ENCODE results near the gene CAMTA2. TPM values are rescaled to one million over a fixed set of nuclear protein-coding genes. Genes with fewer than 3 reads are reported as not detected.
A peak's percentile ranks its signal among the peaks of the same experiment; 100 is the strongest.

CAMTA2 gene
- total and polyA plus RNA-seq, 9 of the 15 experiments (the other 6 are each of a cell fraction or from before 2014, with no cell fraction given) = 0.24 to 25.1 (median 6.3) TPM

DNA sequence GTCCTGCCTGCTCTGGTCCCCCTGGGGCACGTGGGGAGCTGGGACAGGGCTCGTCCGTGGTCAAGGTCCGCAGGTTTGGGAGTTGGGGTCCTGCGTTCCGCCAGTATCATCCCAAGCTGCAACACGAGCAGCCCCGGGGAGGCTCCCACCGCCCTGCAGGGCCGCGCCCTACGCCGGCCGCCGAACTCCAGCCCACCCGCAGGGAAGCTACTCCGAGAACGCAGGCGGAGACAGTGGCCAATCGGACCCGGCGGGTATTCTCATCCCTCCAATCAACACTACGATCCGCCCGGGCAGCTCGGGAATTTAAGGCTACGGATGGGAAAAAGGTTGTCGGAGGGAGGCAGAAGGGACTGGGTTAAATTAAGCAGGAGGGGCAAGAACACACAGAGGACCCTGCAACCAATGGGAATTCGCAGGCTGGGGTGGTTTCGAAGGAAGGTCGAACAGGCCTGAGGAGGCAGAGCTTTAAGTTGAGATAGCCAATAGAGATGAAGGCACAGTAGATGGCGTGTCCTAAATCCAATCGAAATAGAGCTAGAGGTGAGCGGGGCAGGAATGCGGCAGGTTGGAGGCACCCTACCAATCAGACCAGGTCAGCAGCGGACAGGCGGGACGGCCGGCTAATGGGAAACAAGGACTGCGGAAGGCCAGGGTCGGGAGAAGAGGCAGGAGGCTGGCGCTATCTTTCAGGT is 20.5 kb downstream of the CAMTA2 start (continued):
- TF ChIP-seq ERF (CRISPR knock-in tag; IDR thresholded peaks at IDR 0.05) = no peak
- TF ChIP-seq CHD2 (IDR thresholded peaks at IDR 0.05; ENCODE audit: low read depth, low read length) = peak; percentile 89
- TF ChIP-seq BACH1 (tag; IDR thresholded peaks at IDR 0.05) = no peak
- no peak for TF ChIP-seq DACH1 (IDR thresholded peaks at IDR 0.05; ENCODE audit: partially characterized antibody)
- 0 out of 2 replicates have a peak, but pooled peaks have one; percentile 20 for TF ChIP-seq POLR2A (conservative IDR thresholded peaks at IDR 0.05)
- TF ChIP-seq NFATC3 (IDR thresholded peaks at IDR 0.05) = no peak
- TF ChIP-seq OTX1 (CRISPR knock-in tag; IDR thresholded peaks at IDR 0.05) = no peak
- TF ChIP-seq TCF3 (CRISPR knock-in tag; IDR thresholded peaks at IDR 0.05) = 0 out of 2 replicates have a peak, but pooled peaks have one; percentile 7
- TF ChIP-seq HMGN3 (IDR thresholded peaks at IDR 0.05; ENCODE audit: borderline replicate concordance, extremely low read depth, insufficient read length, low read depth, low read length) = no peak
- TF ChIP-seq, protein P1, sequence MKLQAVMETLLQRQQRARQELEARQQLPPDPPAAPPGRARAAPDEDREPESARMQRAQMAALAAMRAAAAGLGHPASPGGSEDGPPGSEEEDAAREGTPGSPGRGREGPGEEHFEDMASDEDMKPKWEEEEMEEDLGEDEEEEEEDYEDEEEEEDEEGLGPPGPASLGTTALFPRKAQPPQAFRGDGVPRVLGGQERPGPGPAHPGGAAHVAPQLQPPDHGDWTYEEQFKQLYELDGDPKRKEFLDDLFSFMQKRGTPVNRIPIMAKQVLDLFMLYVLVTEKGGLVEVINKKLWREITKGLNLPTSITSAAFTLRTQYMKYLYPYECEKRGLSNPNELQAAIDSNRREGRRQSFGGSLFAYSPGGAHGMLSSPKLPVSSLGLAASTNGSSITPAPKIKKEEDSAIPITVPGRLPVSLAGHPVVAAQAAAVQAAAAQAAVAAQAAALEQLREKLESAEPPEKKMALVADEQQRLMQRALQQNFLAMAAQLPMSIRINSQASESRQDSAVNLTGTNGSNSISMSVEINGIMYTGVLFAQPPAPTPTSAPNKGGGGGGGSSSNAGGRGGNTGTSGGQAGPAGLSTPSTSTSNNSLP (IDR thresholded peaks at IDR 0.05; ENCODE audit: borderline replicate concordance, low read depth, low read length) = peak; percentile 82; the same call in 1 of the 2 replicates
- TF ChIP-seq CHCHD3 (CRISPR knock-in tag; IDR thresholded peaks at IDR 0.05) = no peak
- TF ChIP-seq HNRNPLL (IDR thresholded peaks at IDR 0.05; ENCODE audit: low read depth, low read length, poor library complexity, severe bottlenecking) = peak; percentile 93
- no peak for TF ChIP-seq ZNF197 (CRISPR knock-in tag; IDR thresholded peaks at IDR 0.05; ENCODE audit: low read depth)
- TF ChIP-seq NCOA4 (IDR thresholded peaks at IDR 0.05; ENCODE audit: partially characterized antibody) = no peak
- no peak for TF ChIP-seq NBN (IDR thresholded peaks at IDR 0.05; ENCODE audit: low read depth)
- TF ChIP-seq FOS (IDR thresholded peaks at IDR 0.05; ENCODE audit: extremely low read depth, insufficient read length) = peak; percentile 98
- TF ChIP-seq, protein P2, sequence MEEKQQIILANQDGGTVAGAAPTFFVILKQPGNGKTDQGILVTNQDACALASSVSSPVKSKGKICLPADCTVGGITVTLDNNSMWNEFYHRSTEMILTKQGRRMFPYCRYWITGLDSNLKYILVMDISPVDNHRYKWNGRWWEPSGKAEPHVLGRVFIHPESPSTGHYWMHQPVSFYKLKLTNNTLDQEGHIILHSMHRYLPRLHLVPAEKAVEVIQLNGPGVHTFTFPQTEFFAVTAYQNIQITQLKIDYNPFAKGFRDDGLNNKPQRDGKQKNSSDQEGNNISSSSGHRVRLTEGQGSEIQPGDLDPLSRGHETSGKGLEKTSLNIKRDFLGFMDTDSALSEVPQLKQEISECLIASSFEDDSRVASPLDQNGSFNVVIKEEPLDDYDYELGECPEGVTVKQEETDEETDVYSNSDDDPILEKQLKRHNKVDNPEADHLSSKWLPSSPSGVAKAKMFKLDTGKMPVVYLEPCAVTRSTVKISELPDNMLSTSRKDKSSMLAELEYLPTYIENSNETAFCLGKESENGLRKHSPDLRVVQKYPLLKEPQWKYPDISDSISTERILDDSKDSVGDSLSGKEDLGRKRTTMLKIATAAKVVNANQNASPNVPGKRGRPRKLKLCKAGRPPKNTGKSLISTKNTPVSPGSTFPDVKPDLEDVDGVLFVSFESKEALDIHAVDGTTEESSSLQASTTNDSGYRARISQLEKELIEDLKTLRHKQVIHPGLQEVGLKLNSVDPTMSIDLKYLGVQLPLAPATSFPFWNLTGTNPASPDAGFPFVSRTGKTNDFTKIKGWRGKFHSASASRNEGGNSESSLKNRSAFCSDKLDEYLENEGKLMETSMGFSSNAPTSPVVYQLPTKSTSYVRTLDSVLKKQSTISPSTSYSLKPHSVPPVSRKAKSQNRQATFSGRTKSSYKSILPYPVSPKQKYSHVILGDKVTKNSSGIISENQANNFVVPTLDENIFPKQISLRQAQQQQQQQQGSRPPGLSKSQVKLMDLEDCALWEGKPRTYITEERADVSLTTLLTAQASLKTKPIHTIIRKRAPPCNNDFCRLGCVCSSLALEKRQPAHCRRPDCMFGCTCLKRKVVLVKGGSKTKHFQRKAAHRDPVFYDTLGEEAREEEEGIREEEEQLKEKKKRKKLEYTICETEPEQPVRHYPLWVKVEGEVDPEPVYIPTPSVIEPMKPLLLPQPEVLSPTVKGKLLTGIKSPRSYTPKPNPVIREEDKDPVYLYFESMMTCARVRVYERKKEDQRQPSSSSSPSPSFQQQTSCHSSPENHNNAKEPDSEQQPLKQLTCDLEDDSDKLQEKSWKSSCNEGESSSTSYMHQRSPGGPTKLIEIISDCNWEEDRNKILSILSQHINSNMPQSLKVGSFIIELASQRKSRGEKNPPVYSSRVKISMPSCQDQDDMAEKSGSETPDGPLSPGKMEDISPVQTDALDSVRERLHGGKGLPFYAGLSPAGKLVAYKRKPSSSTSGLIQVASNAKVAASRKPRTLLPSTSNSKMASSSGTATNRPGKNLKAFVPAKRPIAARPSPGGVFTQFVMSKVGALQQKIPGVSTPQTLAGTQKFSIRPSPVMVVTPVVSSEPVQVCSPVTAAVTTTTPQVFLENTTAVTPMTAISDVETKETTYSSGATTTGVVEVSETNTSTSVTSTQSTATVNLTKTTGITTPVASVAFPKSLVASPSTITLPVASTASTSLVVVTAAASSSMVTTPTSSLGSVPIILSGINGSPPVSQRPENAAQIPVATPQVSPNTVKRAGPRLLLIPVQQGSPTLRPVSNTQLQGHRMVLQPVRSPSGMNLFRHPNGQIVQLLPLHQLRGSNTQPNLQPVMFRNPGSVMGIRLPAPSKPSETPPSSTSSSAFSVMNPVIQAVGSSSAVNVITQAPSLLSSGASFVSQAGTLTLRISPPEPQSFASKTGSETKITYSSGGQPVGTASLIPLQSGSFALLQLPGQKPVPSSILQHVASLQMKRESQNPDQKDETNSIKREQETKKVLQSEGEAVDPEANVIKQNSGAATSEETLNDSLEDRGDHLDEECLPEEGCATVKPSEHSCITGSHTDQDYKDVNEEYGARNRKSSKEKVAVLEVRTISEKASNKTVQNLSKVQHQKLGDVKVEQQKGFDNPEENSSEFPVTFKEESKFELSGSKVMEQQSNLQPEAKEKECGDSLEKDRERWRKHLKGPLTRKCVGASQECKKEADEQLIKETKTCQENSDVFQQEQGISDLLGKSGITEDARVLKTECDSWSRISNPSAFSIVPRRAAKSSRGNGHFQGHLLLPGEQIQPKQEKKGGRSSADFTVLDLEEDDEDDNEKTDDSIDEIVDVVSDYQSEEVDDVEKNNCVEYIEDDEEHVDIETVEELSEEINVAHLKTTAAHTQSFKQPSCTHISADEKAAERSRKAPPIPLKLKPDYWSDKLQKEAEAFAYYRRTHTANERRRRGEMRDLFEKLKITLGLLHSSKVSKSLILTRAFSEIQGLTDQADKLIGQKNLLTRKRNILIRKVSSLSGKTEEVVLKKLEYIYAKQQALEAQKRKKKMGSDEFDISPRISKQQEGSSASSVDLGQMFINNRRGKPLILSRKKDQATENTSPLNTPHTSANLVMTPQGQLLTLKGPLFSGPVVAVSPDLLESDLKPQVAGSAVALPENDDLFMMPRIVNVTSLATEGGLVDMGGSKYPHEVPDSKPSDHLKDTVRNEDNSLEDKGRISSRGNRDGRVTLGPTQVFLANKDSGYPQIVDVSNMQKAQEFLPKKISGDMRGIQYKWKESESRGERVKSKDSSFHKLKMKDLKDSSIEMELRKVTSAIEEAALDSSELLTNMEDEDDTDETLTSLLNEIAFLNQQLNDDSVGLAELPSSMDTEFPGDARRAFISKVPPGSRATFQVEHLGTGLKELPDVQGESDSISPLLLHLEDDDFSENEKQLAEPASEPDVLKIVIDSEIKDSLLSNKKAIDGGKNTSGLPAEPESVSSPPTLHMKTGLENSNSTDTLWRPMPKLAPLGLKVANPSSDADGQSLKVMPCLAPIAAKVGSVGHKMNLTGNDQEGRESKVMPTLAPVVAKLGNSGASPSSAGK (IDR thresholded peaks at IDR 0.05) = peak; percentile 96
